Heart left ventricle (tissue), 13 donors: ENCODE data around the gene GLIS2.

Experiments
- POLR2A ChIP-seq, 2 donors: fragments of 450-650 bp; IDR thresholded peaks; one replicate each; pipeline ENCODE4 v1.6.1; 2017; ENCODE audit warnings: antibody characterized with exemption in 2 of 2, mild to moderate bottlenecking in 2 of 2, moderate library complexity in 2 of 2
- TF ChIP-seq, protein P1 (sequence below), 12 donors: fragments of 200-600 bp; sonication (generic) in 4 of 12; IDR thresholded peaks; one replicate each; pipeline versions ENCODE4 v1.5.0 to v1.8.0; 2018 to 2022; ENCODE audit warnings: antibody characterized with exemption in 12 of 12, mild to moderate bottlenecking in 5 of 12
- donor health status: ischemic (EF 13 %, LVEDD 7.1; RV severe dilation, severe dysfunction).
- donor health status: DM: no; HTN: yes; CAD: no.
- donor health status: DM: no; HTN: no; CAD: no.
- donor health status: ischemic (EF 25% LVEDD 6.9; RV normal size, moderate dysfunction).
- donor health status: ischemic (EF 25% LVEDD 5.7; RV mildly dilated, moderate dysfunction).
- donor health status: ischemic (EF 35%, LVEDD 5.7; RV mildly dilated, moderate dysfunction).
- donor health status: nonischemic (EF 11% LVEDD 7.7; RV severe dilation, severe dysfunction).
- donor health status: DM: yes; HTN: yes; CAD: no.
- donor health status: PGD.
- donor health status: ischemic (EF 29% LVEDD 5.4; RV normal size, mild dysfunction).
- donor health status: nonischemic (EF 23%, LVEDD 6.1; RV moderate dilation, normal function).

DNA sequence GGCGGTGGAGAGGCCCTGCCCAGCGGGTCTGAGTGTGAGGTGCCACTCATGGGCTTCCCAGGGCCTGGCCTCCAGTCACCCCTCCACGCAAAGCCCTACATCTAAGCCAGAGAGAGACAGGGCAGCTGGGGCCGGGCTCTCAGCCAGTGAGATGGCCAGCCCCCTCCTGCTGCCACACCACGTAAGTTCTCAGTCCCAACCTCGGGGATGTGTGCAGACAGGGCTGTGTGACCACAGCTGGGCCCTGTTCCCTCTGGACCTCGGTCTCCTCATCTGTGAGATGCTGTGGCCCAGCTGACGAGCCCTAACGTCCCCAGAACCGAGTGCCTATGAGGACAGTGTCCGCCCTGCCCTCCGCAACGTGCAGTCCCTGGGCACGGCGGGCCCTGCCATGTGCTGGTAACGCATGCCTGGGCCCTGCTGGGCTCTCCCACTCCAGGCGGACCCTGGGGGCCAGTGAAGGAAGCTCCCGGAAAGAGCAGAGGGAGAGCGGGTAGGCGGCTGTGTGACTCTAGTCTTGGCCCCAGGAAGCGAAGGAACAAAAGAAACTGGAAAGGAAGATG lies 67.0 kb downstream of the GLIS2 start:
- TF ChIP-seq, protein P1, sequence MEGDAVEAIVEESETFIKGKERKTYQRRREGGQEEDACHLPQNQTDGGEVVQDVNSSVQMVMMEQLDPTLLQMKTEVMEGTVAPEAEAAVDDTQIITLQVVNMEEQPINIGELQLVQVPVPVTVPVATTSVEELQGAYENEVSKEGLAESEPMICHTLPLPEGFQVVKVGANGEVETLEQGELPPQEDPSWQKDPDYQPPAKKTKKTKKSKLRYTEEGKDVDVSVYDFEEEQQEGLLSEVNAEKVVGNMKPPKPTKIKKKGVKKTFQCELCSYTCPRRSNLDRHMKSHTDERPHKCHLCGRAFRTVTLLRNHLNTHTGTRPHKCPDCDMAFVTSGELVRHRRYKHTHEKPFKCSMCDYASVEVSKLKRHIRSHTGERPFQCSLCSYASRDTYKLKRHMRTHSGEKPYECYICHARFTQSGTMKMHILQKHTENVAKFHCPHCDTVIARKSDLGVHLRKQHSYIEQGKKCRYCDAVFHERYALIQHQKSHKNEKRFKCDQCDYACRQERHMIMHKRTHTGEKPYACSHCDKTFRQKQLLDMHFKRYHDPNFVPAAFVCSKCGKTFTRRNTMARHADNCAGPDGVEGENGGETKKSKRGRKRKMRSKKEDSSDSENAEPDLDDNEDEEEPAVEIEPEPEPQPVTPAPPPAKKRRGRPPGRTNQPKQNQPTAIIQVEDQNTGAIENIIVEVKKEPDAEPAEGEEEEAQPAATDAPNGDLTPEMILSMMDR (IDR thresholded peaks at IDR 0.05), result no peak
- TF ChIP-seq POLR2A (IDR thresholded peaks at IDR 0.05), result no peak
